Measurements from ENCODE around the gene MND1. TPM values are rescaled to one million over a fixed set of nuclear protein-coding genes. Genes with fewer than 3 reads are reported as not detected.
"Not testable (repeated sequence)": the region's sequence is repeated elsewhere in the genome, so short reads cannot be mapped to it uniquely, and the experiment has no call there.

The MND1 gene
- total RNA-seq, 1 experiment from 2014 or later = 21.8 TPM

DNA sequence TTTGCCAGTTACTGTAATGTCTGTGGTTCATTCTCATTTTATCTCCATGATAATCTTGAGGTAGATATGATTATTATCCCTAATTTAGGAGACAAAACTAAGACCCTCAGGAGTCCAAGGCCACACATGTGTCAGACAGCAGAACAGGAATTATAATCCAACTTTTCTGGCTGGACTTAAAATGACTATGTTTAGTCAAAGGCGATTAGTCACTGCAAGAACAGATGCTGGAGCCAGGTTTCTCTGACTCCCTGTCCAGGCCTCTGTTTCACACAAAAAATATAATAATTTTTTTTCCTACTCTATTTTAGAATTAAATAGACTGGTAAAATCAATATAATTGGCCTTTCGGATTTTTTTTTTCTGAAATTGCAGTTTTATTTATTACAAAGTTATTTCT, 64.9 kb downstream of the MND1 start:
- no peaks in the 10 kb centered on the region for H3K27me3 ChIP-seq (replicated peaks; ENCODE audit: control insufficient read depth, insufficient read depth, low read length)
- CTCF ChIA-PET = no interaction called here
- H3K27ac Mint-ChIP-seq (ENCODE audit: unreplicated experiment) = no peak overlapping the region
- H3K27me3 Mint-ChIP-seq (ENCODE audit: insufficient read depth, unreplicated experiment) = no peaks in the 10 kb centered on the region
- H3K36me3 ChIP-seq (ENCODE audit: control insufficient read depth, insufficient read depth, low read length) = no peaks in the 10 kb centered on the region
- peaks cover 6% of the 10 kb centered on the region for H3K36me3 Mint-ChIP-seq (ENCODE audit: insufficient read depth, unreplicated experiment)
- intact Hi-C loops (cut with micrococcal nuclease; ENCODE audit: unreplicated experiment) = no loop called here
- H3K4me3 Mint-ChIP-seq (ENCODE audit: unreplicated experiment) = no peak overlapping the region
- POLR2A ChIA-PET = no interaction called here
- DNase-seq = no peak
- H3K4me3 ChIP-seq (ENCODE audit: low read depth, low read length) = no peak overlapping the region
- H3K4me1 Mint-ChIP-seq (ENCODE audit: low read depth, unreplicated experiment) = no peaks in the 10 kb centered on the region
- no peaks in the 10 kb centered on the region for H3K9me3 Mint-ChIP-seq (ENCODE audit: unreplicated experiment)
- BruUV-seq (replicated peaks) = no TSS peak
- H3K9me3 ChIP-seq = no peaks in the 10 kb centered on the region
- TF ChIP-seq, protein P1, sequence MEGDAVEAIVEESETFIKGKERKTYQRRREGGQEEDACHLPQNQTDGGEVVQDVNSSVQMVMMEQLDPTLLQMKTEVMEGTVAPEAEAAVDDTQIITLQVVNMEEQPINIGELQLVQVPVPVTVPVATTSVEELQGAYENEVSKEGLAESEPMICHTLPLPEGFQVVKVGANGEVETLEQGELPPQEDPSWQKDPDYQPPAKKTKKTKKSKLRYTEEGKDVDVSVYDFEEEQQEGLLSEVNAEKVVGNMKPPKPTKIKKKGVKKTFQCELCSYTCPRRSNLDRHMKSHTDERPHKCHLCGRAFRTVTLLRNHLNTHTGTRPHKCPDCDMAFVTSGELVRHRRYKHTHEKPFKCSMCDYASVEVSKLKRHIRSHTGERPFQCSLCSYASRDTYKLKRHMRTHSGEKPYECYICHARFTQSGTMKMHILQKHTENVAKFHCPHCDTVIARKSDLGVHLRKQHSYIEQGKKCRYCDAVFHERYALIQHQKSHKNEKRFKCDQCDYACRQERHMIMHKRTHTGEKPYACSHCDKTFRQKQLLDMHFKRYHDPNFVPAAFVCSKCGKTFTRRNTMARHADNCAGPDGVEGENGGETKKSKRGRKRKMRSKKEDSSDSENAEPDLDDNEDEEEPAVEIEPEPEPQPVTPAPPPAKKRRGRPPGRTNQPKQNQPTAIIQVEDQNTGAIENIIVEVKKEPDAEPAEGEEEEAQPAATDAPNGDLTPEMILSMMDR (IDR thresholded peaks at IDR 0.05; ENCODE audit: insufficient read depth in 1 of 2, low read depth in 1 of 2, low read length in 1 of 2, severe bottlenecking in 1 of 2, unreplicated experiment in 1 of 2) = no peak
- H3K4me1 ChIP-seq = no peaks in the 10 kb centered on the region

DNA sequence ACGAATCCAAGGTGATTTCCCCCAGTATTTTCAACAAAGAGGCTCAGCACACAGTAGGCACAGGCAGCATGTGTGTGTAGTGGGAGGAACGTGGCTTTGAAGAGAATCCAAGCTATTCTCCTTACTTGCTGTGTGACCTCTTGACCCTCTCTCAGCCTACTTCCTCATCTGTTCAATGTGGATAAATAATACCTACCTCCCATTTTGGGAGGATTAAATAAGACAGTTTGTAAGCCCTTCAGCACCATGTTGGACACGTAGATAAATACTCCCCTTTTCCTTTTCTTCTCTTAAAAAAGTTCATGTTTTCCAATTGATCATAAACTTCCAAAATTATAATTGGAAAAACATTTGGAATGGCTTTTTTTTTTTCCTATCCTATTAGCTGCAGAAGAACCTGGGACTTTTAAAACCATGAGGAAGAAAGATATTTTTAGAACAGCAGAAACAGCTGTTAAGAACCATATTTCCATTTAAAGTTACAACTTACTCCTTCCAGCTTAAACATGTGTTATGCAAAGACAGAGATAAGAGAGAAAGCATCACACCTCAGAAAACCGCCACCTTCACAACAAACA, 65.5 kb downstream of the MND1 start:
- H3K27me3 Mint-ChIP-seq (ENCODE audit: insufficient read depth, unreplicated experiment) = no peaks in the 10 kb centered on the region
- POLR2A ChIA-PET = no interaction called here
- intact Hi-C loops (cut with micrococcal nuclease; ENCODE audit: unreplicated experiment) = no loop called here
- H3K9me3 Mint-ChIP-seq (ENCODE audit: unreplicated experiment) = no peaks in the 10 kb centered on the region
- CTCF ChIA-PET = no interaction called here
- H3K36me3 Mint-ChIP-seq (ENCODE audit: insufficient read depth, unreplicated experiment) = peaks cover 6% of the 10 kb centered on the region
- BruUV-seq (replicated peaks) = no TSS peak
- H3K4me3 Mint-ChIP-seq (ENCODE audit: unreplicated experiment) = no peak overlapping the region
- no peaks in the 10 kb centered on the region for H3K36me3 ChIP-seq (ENCODE audit: control insufficient read depth, insufficient read depth, low read length)
- H3K9me3 ChIP-seq = no peaks in the 10 kb centered on the region
- H3K27ac Mint-ChIP-seq (ENCODE audit: unreplicated experiment) = no peak overlapping the region
- H3K4me1 Mint-ChIP-seq (ENCODE audit: low read depth, unreplicated experiment) = no peaks in the 10 kb centered on the region
- DNase-seq = no peak
- no peaks in the 10 kb centered on the region for H3K4me1 ChIP-seq
- no peak overlapping the region for H3K4me3 ChIP-seq (ENCODE audit: low read depth, low read length)
- TF ChIP-seq, protein P1 (IDR thresholded peaks at IDR 0.05; ENCODE audit: insufficient read depth in 1 of 2, low read depth in 1 of 2, low read length in 1 of 2, severe bottlenecking in 1 of 2, unreplicated experiment in 1 of 2) = no peak
- H3K27me3 ChIP-seq (replicated peaks; ENCODE audit: control insufficient read depth, insufficient read depth, low read length) = no peaks in the 10 kb centered on the region

DNA sequence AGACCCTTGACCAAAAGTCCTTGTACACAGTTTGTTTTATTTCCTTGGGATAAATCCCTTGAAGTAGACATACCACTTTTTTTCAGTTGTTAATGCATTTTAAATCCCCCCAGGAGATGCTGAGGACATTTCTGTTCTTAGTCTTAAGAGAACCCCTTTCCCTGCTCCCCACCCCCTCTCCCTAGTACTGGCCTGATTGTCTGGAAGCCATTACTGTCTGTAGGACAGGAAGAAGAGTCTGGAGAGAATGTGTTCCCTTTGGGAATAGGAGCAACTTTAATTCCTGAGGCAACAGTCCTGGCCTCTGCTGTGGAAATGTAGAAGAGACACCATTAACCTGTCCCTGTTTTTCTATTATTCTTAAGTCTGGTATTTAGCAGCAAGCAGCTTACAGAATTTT, 69.4 kb downstream of the MND1 start:
- Mint-ChIP-seq H3K27ac (ENCODE audit: unreplicated experiment) (no peak overlapping the region), H3K4me3 (ENCODE audit: unreplicated experiment) (no peak overlapping the region), H3K36me3 (ENCODE audit: insufficient read depth, unreplicated experiment) (no peaks in the 10 kb centered on the region), H3K27me3 (ENCODE audit: insufficient read depth, unreplicated experiment) (no peaks in the 10 kb centered on the region), H3K9me3 (ENCODE audit: unreplicated experiment) (no peaks in the 10 kb centered on the region), H3K4me1 (ENCODE audit: low read depth, unreplicated experiment) (no peaks in the 10 kb centered on the region)
- H3K9me3 ChIP-seq = no peaks in the 10 kb centered on the region
- DNase-seq = no peak
- no TSS peak for BruUV-seq (replicated peaks)
- no peak overlapping the region for H3K4me3 ChIP-seq (ENCODE audit: low read depth, low read length)
- intact Hi-C loops (cut with micrococcal nuclease; ENCODE audit: unreplicated experiment) = no loop called here
- ChIA-PET POLR2A (no interaction called here), CTCF (no interaction called here)
- TF ChIP-seq, protein P1 (IDR thresholded peaks at IDR 0.05; ENCODE audit: insufficient read depth in 1 of 2, low read depth in 1 of 2, low read length in 1 of 2, severe bottlenecking in 1 of 2, unreplicated experiment in 1 of 2) = no peak
- no peaks in the 10 kb centered on the region for H3K4me1 ChIP-seq
- no peaks in the 10 kb centered on the region for H3K27me3 ChIP-seq (replicated peaks; ENCODE audit: control insufficient read depth, insufficient read depth, low read length)
- H3K36me3 ChIP-seq (ENCODE audit: control insufficient read depth, insufficient read depth, low read length) = no peaks in the 10 kb centered on the region

DNA sequence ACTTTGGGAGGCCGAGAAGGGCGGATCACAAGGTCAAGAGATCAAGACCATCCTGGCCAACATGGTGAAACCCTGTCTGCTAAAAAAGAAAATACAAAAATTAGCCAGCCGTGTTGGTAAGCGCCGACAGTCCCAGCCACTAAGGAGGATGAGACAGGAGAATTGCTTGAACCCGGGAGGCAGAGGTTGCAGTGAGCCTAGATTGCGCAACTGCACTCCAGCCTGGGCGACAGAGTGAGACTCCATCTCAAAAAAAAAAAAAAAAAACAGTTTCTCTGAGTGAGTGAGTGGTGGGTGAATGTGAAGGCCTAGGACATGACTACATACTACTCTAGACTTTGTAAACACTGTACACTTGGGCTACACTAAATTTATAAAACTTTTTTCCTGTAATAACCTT, 72.0 kb downstream of the MND1 start:
- H3K4me1 ChIP-seq; H3K4me3 Mint-ChIP-seq (ENCODE audit: unreplicated experiment); intact Hi-C loops (cut with micrococcal nuclease; ENCODE audit: unreplicated experiment); BruUV-seq (replicated peaks); POLR2A ChIA-PET; H3K36me3 Mint-ChIP-seq (ENCODE audit: insufficient read depth, unreplicated experiment); H3K9me3 Mint-ChIP-seq (ENCODE audit: unreplicated experiment); H3K4me3 ChIP-seq (ENCODE audit: low read depth, low read length); H3K36me3 ChIP-seq (ENCODE audit: control insufficient read depth, insufficient read depth, low read length); DNase-seq; H3K27ac Mint-ChIP-seq (ENCODE audit: unreplicated experiment); H3K4me1 Mint-ChIP-seq (ENCODE audit: low read depth, unreplicated experiment); H3K9me3 ChIP-seq; H3K27me3 Mint-ChIP-seq (ENCODE audit: insufficient read depth, unreplicated experiment); CTCF ChIA-PET; H3K27me3 ChIP-seq (replicated peaks; ENCODE audit: control insufficient read depth, insufficient read depth, low read length): not testable (repeated sequence)
